Measurements from ENCODE around the gene TBC1D9.

GRCh38 chr4:140668111-140668510, 88.1 kb downstream of the TBC1D9 start:
- TF ChIP-seq, protein P1, sequence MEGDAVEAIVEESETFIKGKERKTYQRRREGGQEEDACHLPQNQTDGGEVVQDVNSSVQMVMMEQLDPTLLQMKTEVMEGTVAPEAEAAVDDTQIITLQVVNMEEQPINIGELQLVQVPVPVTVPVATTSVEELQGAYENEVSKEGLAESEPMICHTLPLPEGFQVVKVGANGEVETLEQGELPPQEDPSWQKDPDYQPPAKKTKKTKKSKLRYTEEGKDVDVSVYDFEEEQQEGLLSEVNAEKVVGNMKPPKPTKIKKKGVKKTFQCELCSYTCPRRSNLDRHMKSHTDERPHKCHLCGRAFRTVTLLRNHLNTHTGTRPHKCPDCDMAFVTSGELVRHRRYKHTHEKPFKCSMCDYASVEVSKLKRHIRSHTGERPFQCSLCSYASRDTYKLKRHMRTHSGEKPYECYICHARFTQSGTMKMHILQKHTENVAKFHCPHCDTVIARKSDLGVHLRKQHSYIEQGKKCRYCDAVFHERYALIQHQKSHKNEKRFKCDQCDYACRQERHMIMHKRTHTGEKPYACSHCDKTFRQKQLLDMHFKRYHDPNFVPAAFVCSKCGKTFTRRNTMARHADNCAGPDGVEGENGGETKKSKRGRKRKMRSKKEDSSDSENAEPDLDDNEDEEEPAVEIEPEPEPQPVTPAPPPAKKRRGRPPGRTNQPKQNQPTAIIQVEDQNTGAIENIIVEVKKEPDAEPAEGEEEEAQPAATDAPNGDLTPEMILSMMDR (IDR thresholded peaks at IDR 0.05): no peak
- TF ChIP-seq POLR2AphosphoS5 (IDR thresholded peaks at IDR 0.05) (no peak), EP300 (IDR thresholded peaks at IDR 0.05) (no peak)
